IPS DF 6.9 (cell line): Measurements from ENCODE around the gene CDCA5.

Source experiments
- DNase-seq: peaks from one replicate; pipeline ENCODE4 v3.0.0-alpha.2; 2013; ENCODE audit warnings: low read depth, low spot score
- H3K27ac ChIP-seq: one replicate; pipeline ENCODE4 v1.5.1; 2013; ENCODE audit warnings: low read length, control low read depth
- H3K27me3 ChIP-seq: 2 replicates; pipeline ENCODE4 v1.6.1; 2013; ENCODE audit warnings: mild to moderate bottlenecking, low read length; ENCODE audit not compliant: control insufficient read depth, insufficient read depth
- H3K36me3 ChIP-seq: 2 replicates; pipeline ENCODE4 v1.6.1; 2013; ENCODE audit warnings: low read length; ENCODE audit not compliant: control insufficient read depth, insufficient read depth
- H3K4me1 ChIP-seq: 2 replicates; pipeline ENCODE4 v1.6.1; 2013; ENCODE audit warnings: low read length; ENCODE audit not compliant: control insufficient read depth, insufficient read depth
- H3K4me3 ChIP-seq: 2 replicates; pipeline ENCODE4 v1.5.1; 2013; ENCODE audit warnings: mild to moderate bottlenecking, low read length
- H3K9me3 ChIP-seq: 2 replicates; pipeline ENCODE4 v1.6.1; 2013; ENCODE audit warnings: low read length, inconsistent platforms; ENCODE audit not compliant: control insufficient read depth, insufficient read depth
- WGBS: extraction: QIAGEN DNeasy Blood & Tissue Kit; methylation state at CpG from one replicate; pipeline ENCODE4 v1.1.7; 2013; ENCODE audit warnings: mixed read lengths, missing lambda C conversion rate; ENCODE audit not compliant: insufficient read length, insufficient coverage; 5-methylcytosine and 5-hydroxymethylcytosine counted together

CDCA5 gene

GRCh38 chr11:65067446-65067845 is 16.4 kb downstream of the CDCA5 start:
- H3K27me3 ChIP-seq = no peaks in the 10 kb centered on the region
- no peak overlapping the region for H3K27ac ChIP-seq
- WGBS = no CpG with 5 or more reads among the region's 10 CpGs
- no peaks in the 10 kb centered on the region for H3K9me3 ChIP-seq
- no peak for DNase-seq
- no peaks in the 10 kb centered on the region for H3K36me3 ChIP-seq
- H3K4me1 ChIP-seq = peaks cover 9% of the 10 kb centered on the region
- H3K4me3 ChIP-seq = no peak overlapping the region

DNA sequence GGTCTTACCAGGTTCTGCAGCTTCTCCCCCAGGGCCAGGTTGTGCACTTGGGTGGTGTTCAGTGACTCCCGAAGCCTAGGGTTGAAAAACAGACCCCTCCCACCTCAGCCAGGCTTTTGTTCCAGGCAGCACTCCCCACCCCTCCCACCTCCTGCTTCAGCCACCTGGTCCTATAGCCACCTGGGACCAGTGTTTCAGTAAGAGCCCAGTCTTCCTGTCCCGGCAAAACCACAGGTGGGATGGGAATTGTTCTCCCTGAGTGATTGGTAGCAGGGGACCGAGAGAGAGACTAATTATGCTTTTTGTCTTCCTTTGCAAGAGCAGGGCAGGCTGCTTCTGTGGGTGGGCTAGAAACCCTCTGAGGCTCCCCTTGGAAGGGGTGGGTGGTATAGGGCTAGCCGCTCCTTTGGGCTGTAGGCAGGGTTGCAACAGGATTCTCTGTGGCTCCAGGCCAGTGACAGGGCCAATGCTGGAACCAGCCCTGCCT is 17.0 kb downstream of the CDCA5 start:
- Histone ChIP-seq H3K9me3 (no peaks in the 10 kb centered on the region), H3K27ac (no peak overlapping the region), H3K4me3 (no peak overlapping the region), H3K4me1 (peaks cover 9% of the 10 kb centered on the region), H3K27me3 (no peaks in the 10 kb centered on the region), H3K36me3 (no peaks in the 10 kb centered on the region)
- DNase-seq = peak; percentile 50
- WGBS = no CpG with 5 or more reads among the region's 4 CpGs

GRCh38 chr11:65066315-65066714 is 17.5 kb downstream of the CDCA5 start:
- no CpG with 5 or more reads among the region's 11 CpGs for WGBS
- Histone ChIP-seq H3K4me3 (no peak overlapping the region), H3K4me1 (peaks cover 9% of the 10 kb centered on the region), H3K36me3 (no peaks in the 10 kb centered on the region), H3K9me3 (no peaks in the 10 kb centered on the region), H3K27me3 (no peaks in the 10 kb centered on the region), H3K27ac (no peak overlapping the region)
- no peak for DNase-seq

GRCh38 chr11:65065851-65066250 is 18.0 kb downstream of the CDCA5 start:
- WGBS = no CpG with 5 or more reads among the region's 7 CpGs
- DNase-seq = no peak
- Histone ChIP-seq H3K4me1 (peaks cover 9% of the 10 kb centered on the region), H3K27ac (no peak overlapping the region), H3K4me3 (no peak overlapping the region), H3K9me3 (no peaks in the 10 kb centered on the region), H3K36me3 (no peaks in the 10 kb centered on the region), H3K27me3 (no peaks in the 10 kb centered on the region)

- WGBS = no CpG with 5 or more reads among the region's 4 CpGs
- Histone ChIP-seq H3K4me1 (peaks cover 9% of the 10 kb centered on the region), H3K36me3 (no peaks in the 10 kb centered on the region), H3K4me3 (no peak overlapping the region), H3K27ac (no peak overlapping the region), H3K27me3 (no peaks in the 10 kb centered on the region), H3K9me3 (no peaks in the 10 kb centered on the region)
- no peak for DNase-seq
These were observed 19.0 kb downstream of the CDCA5 start for GRCh38 chr11:65064847-65065240.

DNA sequence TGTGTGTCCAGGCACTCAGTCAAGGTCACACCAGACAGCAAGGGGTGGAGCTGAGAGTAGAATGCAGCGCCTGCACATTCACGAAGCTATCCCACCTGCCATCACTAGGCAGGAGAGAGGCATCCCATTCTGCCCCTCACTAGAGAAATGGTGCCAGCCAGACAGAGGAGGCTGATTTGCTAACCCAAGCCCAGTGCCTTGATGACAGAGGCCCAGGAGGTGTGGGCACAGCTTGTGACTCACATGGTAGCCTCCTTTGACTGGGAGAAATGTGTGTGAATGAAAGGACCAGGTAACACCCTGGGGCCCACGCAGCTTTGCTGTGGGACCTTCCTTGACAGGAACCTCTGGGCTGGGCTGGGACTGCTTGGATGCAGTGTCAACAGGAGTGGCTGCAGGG is 20.3 kb downstream of the CDCA5 start:
- WGBS = no CpG with 5 or more reads among the region's 3 CpGs
- Histone ChIP-seq H3K4me1 (peaks cover 9% of the 10 kb centered on the region), H3K27ac (no peak overlapping the region), H3K9me3 (no peaks in the 10 kb centered on the region), H3K4me3 (no peak overlapping the region), H3K27me3 (no peaks in the 10 kb centered on the region), H3K36me3 (no peaks in the 10 kb centered on the region)
- DNase-seq = no peak

DNA sequence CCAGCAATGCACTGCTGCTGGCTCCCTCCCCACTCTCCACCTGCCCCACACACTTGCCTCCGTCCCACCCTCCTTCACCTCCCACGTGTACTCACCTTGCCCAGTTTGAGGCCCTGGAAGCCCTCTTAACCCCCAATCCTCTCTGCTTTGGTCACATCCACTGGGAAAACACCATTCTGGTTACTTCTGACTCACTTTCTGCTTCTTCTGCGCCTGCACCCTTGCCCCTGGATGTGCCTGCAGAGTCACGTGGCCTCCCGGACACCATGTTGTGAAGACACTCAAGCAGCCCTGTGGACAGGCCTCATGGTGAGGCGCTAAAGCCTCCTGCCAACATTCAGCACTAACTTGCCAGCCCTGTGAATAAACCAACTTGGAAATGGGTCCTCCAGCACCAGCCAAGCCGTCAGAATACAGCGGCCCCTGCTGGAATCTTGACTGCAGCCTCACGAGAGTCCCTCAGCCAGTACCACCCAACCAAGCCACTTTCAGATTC is 22.9 kb downstream of the CDCA5 start:
- Histone ChIP-seq H3K9me3 (no peaks in the 10 kb centered on the region), H3K27me3 (no peaks in the 10 kb centered on the region), H3K4me3 (no peak overlapping the region), H3K27ac (no peak overlapping the region), H3K4me1 (peaks cover under 1% of the 10 kb centered on the region), H3K36me3 (no peaks in the 10 kb centered on the region)
- no CpG with 5 or more reads among the region's 9 CpGs for WGBS
- DNase-seq = no peak

DNA sequence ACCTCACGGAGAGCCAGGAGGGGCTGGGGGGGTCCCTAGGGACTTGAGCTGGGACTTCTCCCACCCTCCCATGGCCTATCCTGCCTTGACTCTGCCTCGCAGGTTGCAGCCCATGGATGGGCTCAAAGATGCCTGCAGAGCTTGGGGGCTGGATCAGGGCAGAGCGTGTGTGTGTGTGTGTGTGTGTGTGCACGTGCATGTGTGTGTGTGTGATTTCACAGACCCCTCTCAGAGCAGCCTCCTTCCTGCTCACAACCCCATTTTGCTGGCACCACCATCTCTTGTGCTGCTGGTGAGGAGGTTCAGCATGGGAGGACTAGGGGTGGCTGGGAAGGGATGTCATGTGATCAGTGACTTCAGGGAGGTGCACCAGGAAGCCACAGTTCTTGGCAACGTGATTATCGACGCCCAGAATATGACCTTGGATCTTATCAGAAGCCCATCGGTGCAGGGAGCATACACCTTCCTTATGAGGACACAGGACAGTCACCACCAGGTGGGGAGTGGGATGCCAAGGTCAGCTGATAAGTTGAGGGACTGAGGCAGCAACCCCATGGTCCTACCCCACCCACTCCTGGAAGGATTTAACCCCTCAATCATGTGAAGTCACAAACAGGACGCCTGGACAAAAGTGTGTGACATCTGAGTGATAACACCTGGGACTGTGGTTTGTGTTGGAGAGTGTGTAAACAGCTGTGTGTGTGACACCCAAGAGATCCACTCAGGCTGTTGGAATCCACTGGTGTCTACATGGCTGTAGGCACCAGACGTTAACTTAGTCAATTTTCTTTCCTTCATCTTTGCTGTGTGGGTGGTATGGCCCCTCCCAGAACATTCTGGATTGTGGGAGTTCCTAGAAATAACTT is 23.6 kb downstream of the CDCA5 start:
- WGBS = no CpG with 5 or more reads among the region's 10 CpGs
- no peaks in the 10 kb centered on the region for H3K36me3 ChIP-seq
- no peaks in the 10 kb centered on the region for H3K9me3 ChIP-seq
- H3K4me1 ChIP-seq = no peaks in the 10 kb centered on the region
- H3K27me3 ChIP-seq = no peaks in the 10 kb centered on the region
- no peak for DNase-seq
- H3K4me3 ChIP-seq = no peak overlapping the region
- H3K27ac ChIP-seq = no peak overlapping the region

- no CpG with 5 or more reads among the region's 3 CpGs for WGBS
- no peaks in the 10 kb centered on the region for H3K27me3 ChIP-seq
- H3K4me1 ChIP-seq = no peaks in the 10 kb centered on the region
- no peak overlapping the region for H3K4me3 ChIP-seq
- DNase-seq = no peak
- H3K36me3 ChIP-seq = no peaks in the 10 kb centered on the region
- no peak overlapping the region for H3K27ac ChIP-seq
- H3K9me3 ChIP-seq = no peaks in the 10 kb centered on the region
These were observed 24.3 kb downstream of the CDCA5 start for GRCh38 chr11:65059523-65059922.

DNA sequence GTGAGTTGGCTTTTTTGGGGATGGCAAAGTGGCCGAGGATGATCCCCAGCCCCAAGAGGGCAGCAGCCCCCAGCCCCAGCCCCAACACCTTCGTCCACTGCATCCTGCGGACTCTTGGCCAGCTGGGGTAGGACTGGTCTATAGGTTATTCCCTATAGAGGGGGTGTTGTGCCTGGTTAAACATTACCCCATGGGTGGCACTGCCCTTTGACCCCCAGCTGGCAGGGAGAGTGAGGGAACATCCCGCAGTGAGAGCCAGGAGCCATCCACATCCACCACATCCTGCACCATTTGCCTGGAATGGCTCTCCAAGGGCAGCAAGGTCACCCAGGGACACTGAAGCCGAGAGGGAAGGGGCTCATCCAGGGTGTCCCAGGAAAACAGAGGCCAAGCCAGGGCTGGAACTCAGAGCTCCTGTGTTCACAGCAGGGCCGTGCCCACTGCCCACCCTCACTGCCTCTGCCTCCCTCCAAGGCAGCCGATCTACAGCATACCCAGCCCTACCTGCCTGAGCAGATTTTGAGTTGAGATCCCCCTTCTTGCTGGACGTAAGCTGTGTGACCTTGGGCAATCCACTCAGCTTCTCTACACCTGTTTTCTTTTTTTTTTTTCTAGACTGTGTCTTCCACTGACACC is 25.3 kb downstream of the CDCA5 start, which contains the start of gene NAALADL1:
Gene NAALADL1 (minus strand): TSS at position 135 of the 636 bp plus-strand sequence. CDS start 32 bp downstream, at position 103.
- H3K27ac ChIP-seq = no peak within 1 kb of the TSS
- no peaks in the 10 kb centered on the region for H3K9me3 ChIP-seq
- no CpG with 5 or more reads among the region's 8 CpGs for WGBS
- no peak for DNase-seq
- H3K36me3 ChIP-seq = no peaks in the 10 kb centered on the region
- H3K4me1 ChIP-seq = no peaks in the 10 kb centered on the region
- H3K4me3 ChIP-seq = no peak within 1 kb of the TSS
- H3K27me3 ChIP-seq = no peaks in the 10 kb centered on the region
